Pancreas (tissue), 10 donors: Measurements from ENCODE around the gene KIF3A. TPM values are rescaled to one million over a fixed set of nuclear protein-coding genes. Genes with fewer than 3 reads are reported as not detected.

Experiments
- ATAC-seq, 4 donors: fragments of 200-7000 bp; cut with Tn5 transposase; one replicate each; pipeline versions ENCODE4 v1.8.0 to v1.9.1; 2020; ENCODE audit warnings: mild to moderate bottlenecking in 4 of 4, moderate library complexity in 4 of 4
- DNase-seq, 6 donors: peaks; one replicate each; pipeline ENCODE4 v3.0.0-alpha.2; 2020
- FAIRE-seq: peaks from 2 replicates; lab custom pipeline; 2012; peaks lifted over from hg19 to GRCh38; lab: Jason Lieb, UNC
- H3K27ac ChIP-seq, 4 donors: fragments of 200-600 bp; sonication (generic); 1 replicate in 3 of 4; 2 replicates in 1 of 4; pipeline versions ENCODE4 v1.5.0 to v1.8.0; 2020
- H3K27me3 ChIP-seq, 4 donors: fragments of 200-600 bp; one replicate each; pipeline ENCODE4 v1.8.0; 2021
- H3K36me3 ChIP-seq, 3 donors: fragments of 200-600 bp; sonication (generic) in 1 of 3; one replicate each; pipeline versions ENCODE4 v1.5.0 to v1.8.0; 2020 to 2021
- H3K4me1 ChIP-seq, 3 donors: fragments of 200-600 bp; one replicate each; pipeline ENCODE4 v1.8.0; 2021
- H3K4me3 ChIP-seq, 4 donors: fragments of 200-600 bp; sonication (generic) in 2 of 4; one replicate each; pipeline versions ENCODE4 v1.5.0 to v1.8.0; 2020 to 2021
- H3K9me3 ChIP-seq, 4 donors: fragments of 200-600 bp; one replicate each; pipeline ENCODE4 v1.8.0; 2021
- CTCF ChIP-seq, 4 donors: fragments of 200-600 bp; sonication (generic) in 3 of 4; IDR thresholded peaks; one replicate each; pipeline versions ENCODE4 v1.5.0 to v1.8.0; 2021; ENCODE audit warnings: antibody characterized with exemption in 4 of 4
- WGBS, 2 donors: extraction: QIAGEN DNeasy Blood & Tissue Kit; methylation state at CpG; one replicate each; pipeline ENCODE4 v1.1.7; 2013; 5-methylcytosine and 5-hydroxymethylcytosine counted together
- intact Hi-C, 3 donors: fragments of 100-400 bp; cut with DNase I; formaldehyde crosslinking; loops; one replicate each; pipeline versions ENCODE4 v1.11.1 to v1.14.2; 2022
- polyA plus RNA-seq, 2 donors: library from polyadenylated mRNA; stranded (reverse); fragments of 200-250 nt; gene quantifications; one replicate each; pipeline ENCODE4 v1.2.3, GENCODE V29; 2013
- total RNA-seq, 6 donors: library from RNA; stranded (reverse); fragmentation: NEBNext Ultra II Directional in 4 of 6; extraction: Animal tissue kit (Norgen Biotek cat#: 25700) in 4 of 6; gene quantifications; one replicate each; pipeline versions ENCODE4 v1.2.1 to v1.2.4, GENCODE V29; 2021 to 2023
- donor health status: healthy with polysubstance abuse.
- donor health status: DM: no; HTN: no; CAD: no; lungs with moderate emphysema.
- donor health status: DM: no; HTN: no; CAD: no.
- donor health status: control.
- donor health status: control.
- donor health status: Bipolar disorder and iron deficiency.
- donor health status: DM: yes; HTN: yes; CAD: no.
- donor health status: DM: no; HTN: no; CAD: no.
- donor health status: DM: no; HTN: no; CAD: no.
- donor health status: DM: yes; HTN: yes; CAD: no.

Gene KIF3A
- total and polyA plus RNA-seq, 8 donors, result 2.4 to 6.3 (median 4.1) TPM

DNA sequence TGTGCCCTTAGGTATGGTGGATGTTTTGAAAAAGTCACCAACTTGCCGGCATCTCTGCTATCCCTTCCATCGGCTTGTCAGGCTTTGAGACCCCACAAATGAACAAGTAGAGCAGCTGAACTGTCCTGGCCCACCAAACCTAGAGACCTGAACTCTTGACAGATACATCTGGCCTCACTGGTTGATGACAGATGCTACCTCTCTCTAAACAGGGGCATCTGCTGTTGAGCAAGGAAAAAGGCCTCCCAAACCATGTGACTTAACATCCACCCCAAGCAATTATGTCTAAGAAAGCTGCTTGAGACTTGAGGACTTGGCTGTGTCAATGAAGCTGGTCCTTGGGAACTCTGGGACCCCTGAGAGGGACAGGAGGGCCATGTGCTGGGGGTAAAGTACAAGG lies 12.2 kb upstream of the KIF3A start:
- TF ChIP-seq CTCF (IDR thresholded peaks at IDR 0.05), result no peak

DNA sequence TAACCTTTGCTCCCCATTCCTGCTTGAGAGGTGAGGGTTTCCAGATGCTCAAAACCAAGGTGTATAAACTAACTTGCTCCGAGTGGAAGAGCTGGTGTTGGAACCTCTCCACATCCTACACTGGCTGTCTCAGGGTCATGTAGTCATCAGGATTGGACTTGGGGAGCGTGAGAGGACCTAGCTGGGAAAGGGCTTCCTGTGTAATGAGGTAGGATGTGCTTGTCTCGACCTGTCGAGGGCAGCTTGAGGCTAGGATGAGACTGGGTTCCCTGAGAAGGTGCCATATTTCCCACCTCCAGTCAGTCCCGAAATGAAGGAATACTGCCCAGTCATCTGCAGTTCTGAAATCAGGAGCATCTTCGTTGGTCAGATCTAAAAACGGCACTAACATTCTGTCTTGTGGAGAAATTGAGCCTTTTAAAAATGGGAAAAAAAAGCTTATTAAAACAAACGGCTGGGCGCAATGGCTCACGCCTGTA lies 11.2 kb upstream of the KIF3A start:
- Histone ChIP-seq H3K4me3 (no peak overlapping the region), H3K4me1 (peaks cover 0 to 4% (median 0%) of the 10 kb centered on the region in 3 donors), H3K9me3 (no peaks in the 10 kb centered on the region), H3K27me3 (no peaks in the 10 kb centered on the region), H3K36me3 (no peaks in the 10 kb centered on the region), H3K27ac (no peak overlapping the region)
- intact Hi-C loops, result no loop called here
- WGBS, 2 donors, result 90 to 95% methylated on average over 10 of the region's 10 CpGs
- DNase-seq, result no peak
- no peak for FAIRE-seq
- no peak for TF ChIP-seq CTCF (IDR thresholded peaks at IDR 0.05)
- no peak for ATAC-seq

More for the DNA sequence above, 12.2 kb upstream of the KIF3A start:
- no peak for ATAC-seq
- intact Hi-C loops, result no loop called here
- no peak overlapping the region for H3K4me3 ChIP-seq
- no peaks in the 10 kb centered on the region for H3K36me3 ChIP-seq
- DNase-seq, result no peak
- 94 to 95% methylated on average over 2 of the region's 2 CpGs for WGBS, 2 donors
- H3K9me3 ChIP-seq, result no peaks in the 10 kb centered on the region
- FAIRE-seq, result no peak
- no peak overlapping the region for H3K27ac ChIP-seq
- no peaks in the 10 kb centered on the region for H3K27me3 ChIP-seq
- H3K4me1 ChIP-seq, result peaks cover 0 to 4% (median 0%) of the 10 kb centered on the region in 3 donors

DNA sequence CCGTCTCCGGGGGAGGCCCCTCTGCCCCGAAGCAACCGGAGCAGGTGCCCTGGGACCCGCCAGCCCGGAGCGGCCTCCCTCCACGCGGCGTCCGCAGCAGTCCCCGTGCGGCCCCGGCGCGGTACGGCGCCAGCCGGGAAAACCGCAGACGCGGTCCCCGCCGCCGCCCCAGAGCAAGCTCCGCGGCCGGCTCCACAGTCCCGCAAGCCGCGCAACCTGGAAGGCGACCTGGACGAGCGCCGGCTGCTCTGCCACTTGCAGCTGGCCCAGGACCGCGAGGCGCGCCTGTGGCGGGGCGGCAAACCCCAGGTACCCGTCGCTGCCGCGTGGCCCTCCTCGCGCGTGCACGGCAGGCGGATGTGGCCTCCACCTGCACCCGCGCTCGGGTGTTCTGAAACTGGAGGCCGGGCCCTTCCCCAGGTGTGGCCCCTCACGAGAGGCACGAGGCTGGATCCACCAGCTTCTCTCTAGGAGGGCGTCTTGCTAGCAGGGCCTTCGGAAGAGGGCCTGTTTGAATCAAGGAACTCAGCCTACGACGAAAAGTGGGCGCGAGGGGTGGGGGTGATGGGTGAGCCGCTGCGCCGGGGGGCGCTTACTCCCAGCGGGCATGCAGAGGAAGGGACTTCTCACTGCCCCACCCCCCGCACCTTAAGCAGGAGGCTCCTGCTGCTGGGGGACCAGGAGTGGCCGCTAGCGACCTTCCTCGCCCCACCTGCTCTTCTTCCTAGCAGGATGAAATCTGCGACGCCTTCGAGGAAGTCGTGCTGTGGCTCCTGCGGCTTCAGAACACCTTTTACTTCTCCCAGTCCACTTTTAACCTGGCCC lies 10.5 kb upstream of the KIF3A start:
- peak in 1 of 4 donors; percentile 47 for ATAC-seq
- no peaks in the 10 kb centered on the region for H3K36me3 ChIP-seq
- intact Hi-C loops, result no loop called here
- no peaks in the 10 kb centered on the region for H3K9me3 ChIP-seq
- DNase-seq, result peak in 2 of 6 donors; percentile 32 to 46
- H3K27me3 ChIP-seq, result no peaks in the 10 kb centered on the region
- H3K4me1 ChIP-seq, result peaks cover 0 to 4% (median 0%) of the 10 kb centered on the region in 3 donors
- WGBS, 2 donors, result 37 to 39% methylated on average over 65 to 76 of the region's 76 CpGs
- H3K27ac ChIP-seq, result no peak overlapping the region
- no peak for TF ChIP-seq CTCF (IDR thresholded peaks at IDR 0.05)
- H3K4me3 ChIP-seq, result peak overlapping the region; percentile 27 to 64 (median 44)
- FAIRE-seq, result no peak

- FAIRE-seq, result no peak
- peak; percentile 75 to 93 (median 84) for ATAC-seq
- H3K27ac ChIP-seq, result no peak within 1 kb of the TSS
Observed at GRCh38 chr5:132746954-132747615, 9.7 kb upstream of the KIF3A start, which contains the start of gene CCNI2. TSS of gene CCNI2 (plus strand) at chr5:132747426. CDS start at chr5:132747496, 70 bp downstream.

More at GRCh38 chr5:132746954-132747615, 9.7 kb upstream of the KIF3A start, which contains the start of gene CCNI2:
- WGBS, 2 donors, result 1 to 2% methylated on average over 21 to 59 of the region's 59 CpGs
- no peaks in the 10 kb centered on the region for H3K27me3 ChIP-seq
- peaks cover 0 to 4% (median 0%) of the 10 kb centered on the region in 3 donors for H3K4me1 ChIP-seq
- no peaks in the 10 kb centered on the region for H3K9me3 ChIP-seq
- intact Hi-C loops, result no loop called here
- DNase-seq, result peak in 5 of 6 donors; percentile 36 to 80 (median 51)
- no peaks in the 10 kb centered on the region for H3K36me3 ChIP-seq
- TF ChIP-seq CTCF (IDR thresholded peaks at IDR 0.05), result no peak
- H3K4me3 ChIP-seq, result peak within 1 kb of the TSS; percentile 27 to 64 (median 44)
